Measurements from ENCODE around the gene TRAF7.

The TRAF7 gene

DNA sequence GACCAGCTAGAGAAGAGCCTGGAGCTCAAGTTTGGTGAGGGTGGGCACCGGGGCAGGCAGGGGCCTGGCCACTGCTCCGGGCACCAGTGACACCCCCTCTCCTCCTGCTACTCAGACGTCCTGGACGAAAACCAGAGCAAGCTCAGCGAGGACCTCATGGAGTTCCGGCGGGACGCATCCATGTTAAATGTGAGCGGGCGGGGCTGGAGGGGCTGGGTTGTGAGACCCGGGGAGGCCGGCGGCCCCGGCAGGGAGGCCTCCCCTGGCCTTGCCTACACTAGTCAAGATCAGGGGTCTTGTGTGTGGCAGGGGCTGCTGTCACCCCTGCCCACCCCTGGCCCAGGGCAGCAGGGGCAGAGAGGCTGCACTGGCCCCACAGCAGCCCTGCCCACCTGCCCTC, 17.8 kb downstream of the TRAF7 start:
- FAIRE-seq, result no peak
- TF ChIP-seq, protein P1, sequence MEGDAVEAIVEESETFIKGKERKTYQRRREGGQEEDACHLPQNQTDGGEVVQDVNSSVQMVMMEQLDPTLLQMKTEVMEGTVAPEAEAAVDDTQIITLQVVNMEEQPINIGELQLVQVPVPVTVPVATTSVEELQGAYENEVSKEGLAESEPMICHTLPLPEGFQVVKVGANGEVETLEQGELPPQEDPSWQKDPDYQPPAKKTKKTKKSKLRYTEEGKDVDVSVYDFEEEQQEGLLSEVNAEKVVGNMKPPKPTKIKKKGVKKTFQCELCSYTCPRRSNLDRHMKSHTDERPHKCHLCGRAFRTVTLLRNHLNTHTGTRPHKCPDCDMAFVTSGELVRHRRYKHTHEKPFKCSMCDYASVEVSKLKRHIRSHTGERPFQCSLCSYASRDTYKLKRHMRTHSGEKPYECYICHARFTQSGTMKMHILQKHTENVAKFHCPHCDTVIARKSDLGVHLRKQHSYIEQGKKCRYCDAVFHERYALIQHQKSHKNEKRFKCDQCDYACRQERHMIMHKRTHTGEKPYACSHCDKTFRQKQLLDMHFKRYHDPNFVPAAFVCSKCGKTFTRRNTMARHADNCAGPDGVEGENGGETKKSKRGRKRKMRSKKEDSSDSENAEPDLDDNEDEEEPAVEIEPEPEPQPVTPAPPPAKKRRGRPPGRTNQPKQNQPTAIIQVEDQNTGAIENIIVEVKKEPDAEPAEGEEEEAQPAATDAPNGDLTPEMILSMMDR (IDR thresholded peaks at IDR 0.05; ENCODE audit: insufficient read depth, missing control alignments), result no peak
- DNase-seq (ENCODE audit: insufficient read length, low spot score), result no peak

DNA sequence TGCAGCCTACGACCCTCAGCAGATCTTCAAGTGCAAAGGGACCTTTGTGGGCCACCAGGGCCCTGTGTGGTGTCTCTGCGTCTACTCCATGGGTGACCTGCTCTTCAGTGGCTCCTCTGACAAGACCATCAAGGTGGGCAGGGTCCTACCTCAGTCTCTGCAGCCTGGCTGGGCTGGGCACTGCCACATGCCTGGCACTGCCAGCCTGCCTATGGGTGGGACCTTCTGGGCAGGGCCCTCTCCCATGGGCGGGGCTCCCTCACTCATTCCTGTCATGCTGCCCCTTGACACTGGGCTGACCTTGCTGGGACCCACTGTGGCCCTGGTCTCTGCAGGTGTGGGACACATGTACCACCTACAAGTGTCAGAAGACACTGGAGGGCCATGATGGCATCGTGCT, 18.3 kb downstream of the TRAF7 start:
- TF ChIP-seq, protein P1 (IDR thresholded peaks at IDR 0.05; ENCODE audit: insufficient read depth, missing control alignments), result no peak
- no peak for DNase-seq (ENCODE audit: insufficient read length, low spot score)
- FAIRE-seq, result no peak

DNA sequence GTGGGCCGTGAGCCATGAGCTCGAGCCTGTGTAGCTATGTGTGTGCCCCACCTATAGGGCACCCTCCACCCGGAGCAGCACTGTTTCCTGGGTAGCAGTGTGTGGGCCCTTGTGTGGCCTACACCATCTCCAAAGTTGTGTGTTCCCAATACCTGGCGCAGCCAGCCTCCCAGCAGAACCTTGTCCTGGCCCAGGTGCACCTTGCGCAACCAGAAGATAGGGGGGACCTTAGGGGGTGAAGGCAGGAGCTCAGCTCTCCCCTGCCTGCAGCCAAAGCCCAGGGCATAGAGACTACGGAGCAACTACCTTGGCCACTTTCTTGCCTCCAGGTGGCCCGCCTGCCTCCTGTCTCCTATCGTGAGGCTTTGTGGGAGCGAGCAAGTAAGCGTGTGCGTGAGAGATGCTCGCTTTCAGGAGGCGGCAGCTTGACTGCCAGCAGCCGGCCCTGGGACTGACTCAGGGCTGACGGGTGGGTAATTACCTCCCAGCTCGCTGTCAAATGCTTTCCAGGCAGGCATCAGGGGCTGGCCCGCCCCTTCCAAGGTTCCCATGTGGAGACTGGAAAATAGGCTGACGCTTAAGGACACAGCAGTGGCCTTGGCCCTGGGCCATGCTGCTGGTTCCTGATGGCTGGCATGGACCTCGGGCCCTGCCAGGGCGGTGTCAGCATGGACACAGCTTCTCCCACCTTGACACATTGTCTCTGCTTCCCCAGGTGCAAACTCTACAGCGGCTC, 19.0 kb downstream of the TRAF7 start:
- DNase-seq (ENCODE audit: insufficient read length, low spot score) (no peak), FAIRE-seq (no peak)
- TF ChIP-seq, protein P1 (IDR thresholded peaks at IDR 0.05; ENCODE audit: insufficient read depth, missing control alignments), result no peak

DNA sequence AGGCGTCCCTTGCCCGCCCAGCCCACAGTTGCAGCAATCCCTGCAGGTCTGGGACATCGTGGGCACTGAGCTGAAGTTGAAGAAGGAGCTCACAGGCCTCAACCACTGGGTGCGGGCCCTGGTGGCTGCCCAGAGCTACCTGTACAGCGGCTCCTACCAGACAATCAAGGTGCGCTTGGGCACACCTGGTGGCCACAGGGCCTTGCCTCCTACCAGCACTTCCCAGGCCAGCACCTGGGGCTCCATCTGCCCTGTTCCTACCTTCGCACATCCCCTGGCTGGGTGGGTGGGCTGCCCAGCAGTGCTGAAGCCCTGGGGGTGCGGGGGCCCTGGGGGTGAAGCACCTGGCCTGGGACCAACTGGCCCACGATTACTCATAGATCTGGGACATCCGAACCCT, 19.9 kb downstream of the TRAF7 start:
- TF ChIP-seq, protein P1 (IDR thresholded peaks at IDR 0.05; ENCODE audit: insufficient read depth, missing control alignments), result no peak
- DNase-seq (ENCODE audit: insufficient read length, low spot score) (no peak), FAIRE-seq (no peak)

DNA sequence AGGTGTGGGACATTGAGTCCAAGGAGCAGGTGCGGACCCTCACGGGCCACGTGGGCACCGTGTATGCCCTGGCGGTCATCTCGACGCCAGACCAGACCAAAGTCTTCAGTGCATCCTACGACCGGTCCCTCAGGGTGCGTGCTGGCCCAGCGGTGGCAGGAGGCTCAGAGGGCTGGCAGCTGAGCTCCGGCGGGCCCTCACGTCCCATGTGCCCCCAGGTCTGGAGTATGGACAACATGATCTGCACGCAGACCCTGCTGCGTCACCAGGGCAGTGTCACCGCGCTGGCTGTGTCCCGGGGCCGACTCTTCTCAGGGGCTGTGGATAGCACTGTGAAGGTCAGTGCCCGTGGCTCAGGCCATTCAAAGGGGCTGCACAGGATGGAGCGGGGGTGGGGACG, 20.5 kb downstream of the TRAF7 start:
- TF ChIP-seq, protein P1 (IDR thresholded peaks at IDR 0.05; ENCODE audit: insufficient read depth, missing control alignments), result no peak
- DNase-seq (ENCODE audit: insufficient read length, low spot score) (no peak), FAIRE-seq (no peak)

DNA sequence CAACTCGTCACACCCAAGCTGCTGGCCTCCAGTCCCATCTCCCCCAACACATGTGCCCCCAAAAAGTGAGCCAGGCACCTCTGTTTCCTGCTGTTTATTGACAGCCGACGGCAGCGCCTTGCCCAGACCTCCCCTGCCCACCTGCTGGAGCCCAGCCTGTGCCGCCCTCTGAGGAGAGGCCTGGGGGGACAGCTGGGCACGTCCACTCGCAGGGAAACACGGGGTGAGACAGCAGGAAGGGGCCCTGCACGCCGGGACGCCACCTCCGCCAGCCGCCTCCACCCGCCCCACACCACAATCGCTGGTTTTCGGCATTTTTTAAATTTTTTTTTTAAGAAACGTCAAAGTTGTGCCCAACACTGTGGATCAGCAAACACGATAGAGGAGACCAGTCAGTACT, 21.5 kb downstream of the TRAF7 start:
- FAIRE-seq (no peak), DNase-seq (ENCODE audit: insufficient read length, low spot score) (no peak)
- TF ChIP-seq, protein P1 (IDR thresholded peaks at IDR 0.05; ENCODE audit: insufficient read depth, missing control alignments), result no peak

DNA sequence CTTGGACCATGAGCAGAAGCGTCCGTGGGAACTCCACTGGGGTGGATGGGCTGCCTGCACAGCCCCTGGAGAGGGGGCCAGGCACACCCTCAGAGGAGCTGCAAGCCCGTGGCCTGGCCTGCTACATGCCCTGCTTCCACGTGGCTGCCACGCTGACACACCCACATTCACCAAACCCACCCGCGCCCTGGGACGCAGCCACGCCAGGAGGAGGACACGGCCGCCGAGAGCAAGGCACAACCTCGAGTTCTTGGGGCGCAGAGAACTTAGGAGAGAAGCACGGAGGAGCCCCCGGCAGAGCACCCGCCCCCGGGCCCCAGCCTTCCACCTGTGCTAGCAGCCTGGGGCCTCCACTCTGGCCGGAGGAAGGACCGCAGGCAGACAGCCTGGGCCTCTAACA, 22.0 kb downstream of the TRAF7 start:
- TF ChIP-seq, protein P1 (IDR thresholded peaks at IDR 0.05; ENCODE audit: insufficient read depth, missing control alignments), result no peak
- DNase-seq (ENCODE audit: insufficient read length, low spot score), result no peak
- no peak for FAIRE-seq

All from D721Med (cell line).